Right lobe of liver (tissue), 4 donors: ENCODE results near the gene ZFHX2.

Experiments
- POLR2A ChIP-seq: fragments of 450-650 bp; IDR thresholded peaks from one replicate; pipeline ENCODE4 v1.6.1; 2017; ENCODE audit warnings: antibody characterized with exemption, mild to moderate bottlenecking
- TF ChIP-seq, protein P1 (sequence below), 4 donors: fragments of 200-600 bp in 3 of 4; fragments of 450-650 bp in 1 of 4; IDR thresholded peaks; one replicate each; pipeline versions ENCODE4 v1.5.1 to v1.8.0; 2016 to 2022; ENCODE audit warnings: antibody characterized with exemption in 4 of 4, mild to moderate bottlenecking in 2 of 4
- donor health status: DM: no; HTN: no; CAD: no.
- donor health status: DM: no; HTN: no; CAD: no.
- donor health status: DM: no; HTN: yes; CAD: no.

DNA sequence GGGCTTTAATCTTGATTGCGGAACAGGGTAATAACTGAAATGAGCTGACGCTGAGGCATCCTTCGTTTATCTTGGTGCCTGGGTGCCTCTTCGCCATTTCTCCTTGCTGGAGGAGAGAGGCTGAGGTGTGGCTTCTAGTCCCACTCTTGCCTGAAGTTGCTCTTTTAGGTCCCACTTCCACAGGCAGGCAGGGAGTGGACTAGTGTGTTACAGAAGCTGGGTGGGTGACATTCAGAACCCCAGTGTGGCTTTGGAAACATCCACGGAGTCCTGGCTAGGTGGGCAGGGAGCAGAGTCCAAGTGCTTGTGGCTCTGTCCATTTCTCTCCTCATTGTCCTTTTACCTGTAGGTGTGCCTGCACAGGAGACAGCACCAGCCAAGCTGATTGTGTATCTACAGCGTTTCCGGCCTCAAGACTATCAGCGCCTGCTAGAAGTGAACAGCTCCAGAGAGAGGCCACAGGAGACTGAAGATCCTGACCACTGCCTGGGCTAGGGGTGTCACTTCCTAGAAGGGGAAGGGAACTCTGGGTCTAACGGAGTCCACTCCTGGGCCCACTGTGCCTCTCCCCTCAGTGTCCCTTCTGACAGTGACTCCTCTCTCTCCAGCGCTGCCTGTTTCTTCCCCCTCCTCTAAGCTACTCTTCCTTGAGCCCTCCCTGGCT lies 6.9 kb upstream of the ZFHX2 start:
- TF ChIP-seq, protein P1, sequence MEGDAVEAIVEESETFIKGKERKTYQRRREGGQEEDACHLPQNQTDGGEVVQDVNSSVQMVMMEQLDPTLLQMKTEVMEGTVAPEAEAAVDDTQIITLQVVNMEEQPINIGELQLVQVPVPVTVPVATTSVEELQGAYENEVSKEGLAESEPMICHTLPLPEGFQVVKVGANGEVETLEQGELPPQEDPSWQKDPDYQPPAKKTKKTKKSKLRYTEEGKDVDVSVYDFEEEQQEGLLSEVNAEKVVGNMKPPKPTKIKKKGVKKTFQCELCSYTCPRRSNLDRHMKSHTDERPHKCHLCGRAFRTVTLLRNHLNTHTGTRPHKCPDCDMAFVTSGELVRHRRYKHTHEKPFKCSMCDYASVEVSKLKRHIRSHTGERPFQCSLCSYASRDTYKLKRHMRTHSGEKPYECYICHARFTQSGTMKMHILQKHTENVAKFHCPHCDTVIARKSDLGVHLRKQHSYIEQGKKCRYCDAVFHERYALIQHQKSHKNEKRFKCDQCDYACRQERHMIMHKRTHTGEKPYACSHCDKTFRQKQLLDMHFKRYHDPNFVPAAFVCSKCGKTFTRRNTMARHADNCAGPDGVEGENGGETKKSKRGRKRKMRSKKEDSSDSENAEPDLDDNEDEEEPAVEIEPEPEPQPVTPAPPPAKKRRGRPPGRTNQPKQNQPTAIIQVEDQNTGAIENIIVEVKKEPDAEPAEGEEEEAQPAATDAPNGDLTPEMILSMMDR (IDR thresholded peaks at IDR 0.05), result no peak
- TF ChIP-seq POLR2A, result no peak
